Muscle of back (tissue), 13 donors: ENCODE measurements around the gene XAGE5. TPM values are rescaled to one million over a fixed set of nuclear protein-coding genes. Genes with fewer than 3 reads are reported as not detected.
"Not testable (repeated sequence)": the region's sequence is repeated elsewhere in the genome, so short reads cannot be mapped to it uniquely, and the experiment has no call there.

Source experiments
- DNase-seq, 3 donors: peaks; one replicate each; pipeline versions ENCODE4 v3.0.0 to v3.0.0-alpha.2; 2013
- long read RNA-seq, 9 donors: transcript quantifications; one replicate each; lab custom pipeline, GENCODE V29; 2026
- polyA plus RNA-seq, 10 donors: library from polyadenylated mRNA; unstranded; fragments of 120-200 nt; gene quantifications; one replicate each; pipeline ENCODE4 v1.2.1, GENCODE V29; 2013; ENCODE audit not compliant: insufficient read length in 10 of 10

XAGE5 gene, protein sequence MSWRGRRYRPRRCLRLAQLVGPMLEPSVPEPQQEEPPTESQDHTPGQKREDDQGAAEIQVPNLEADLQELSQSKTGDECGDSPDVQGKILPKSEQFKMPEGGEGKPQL
- polyA plus RNA-seq = not detected
- long read RNA-seq, donor 1 = 0 reads
- long read RNA-seq, donor 2 = 0 reads
- long read RNA-seq, donor 3 = 0 reads
- long read RNA-seq, donor 4 = 0 reads
- long read RNA-seq, donor 5 = 0 reads
- long read RNA-seq, donor 6 = 0 reads
- long read RNA-seq, donor 7 = 0 reads
- long read RNA-seq, donor 8 = 0 reads
- long read RNA-seq, donor 9 = 0 reads

DNA sequence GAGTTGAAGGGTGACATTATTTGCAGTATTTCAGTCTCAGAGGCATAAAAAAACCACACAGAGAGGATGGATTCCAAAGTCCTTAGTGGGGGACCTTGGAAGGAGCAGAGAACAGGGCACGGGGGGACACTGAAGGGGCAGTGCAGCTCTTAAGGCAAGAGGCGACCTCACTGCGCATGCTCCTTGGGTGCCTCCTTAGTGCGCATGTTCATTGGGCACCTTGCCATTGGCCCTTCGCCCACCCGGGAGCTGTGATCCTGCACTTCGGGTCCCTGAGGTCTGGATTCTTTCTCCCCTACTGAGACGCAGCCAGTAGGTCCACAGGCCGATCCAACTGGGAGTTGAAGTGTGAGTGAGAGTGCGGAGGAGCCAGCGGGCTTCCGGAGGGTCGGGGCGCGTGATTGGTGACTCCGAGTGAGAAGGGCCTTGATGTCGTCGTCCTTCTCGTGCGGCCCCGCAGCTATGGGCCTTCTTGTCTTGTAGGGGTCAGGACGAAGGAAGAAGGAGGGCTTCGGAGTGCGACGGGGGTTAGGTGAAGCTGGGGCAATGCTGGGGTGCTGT lies at the start of gene XAGE5:
Gene XAGE5, plus strand, starts transcription at position 223 of the 561 bp plus-strand sequence. CDS start 1,280 bp downstream, outside the sequence.
- DNase-seq = no peak

DNA sequence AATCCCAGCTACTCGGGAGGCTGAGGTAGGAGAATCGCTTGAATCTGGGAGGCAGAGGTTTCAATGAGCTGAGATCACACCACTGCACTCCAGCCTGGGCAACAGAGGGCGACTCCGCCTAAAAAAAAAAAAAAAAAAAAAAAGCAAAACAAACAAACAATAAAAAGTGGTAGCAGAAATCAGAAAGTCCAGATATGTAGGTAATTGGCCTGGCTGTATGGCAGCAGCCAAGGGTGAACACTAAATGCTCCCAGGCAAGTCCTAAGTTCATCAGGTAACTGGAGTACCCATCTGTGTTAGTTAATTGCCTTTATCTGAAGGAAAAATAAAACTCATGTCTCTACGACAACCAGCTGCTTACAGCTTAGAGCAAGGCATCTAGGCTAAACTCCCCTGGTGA lies 45.1 kb upstream of the XAGE5 start:
- DNase-seq = not testable (repeated sequence)

DNA sequence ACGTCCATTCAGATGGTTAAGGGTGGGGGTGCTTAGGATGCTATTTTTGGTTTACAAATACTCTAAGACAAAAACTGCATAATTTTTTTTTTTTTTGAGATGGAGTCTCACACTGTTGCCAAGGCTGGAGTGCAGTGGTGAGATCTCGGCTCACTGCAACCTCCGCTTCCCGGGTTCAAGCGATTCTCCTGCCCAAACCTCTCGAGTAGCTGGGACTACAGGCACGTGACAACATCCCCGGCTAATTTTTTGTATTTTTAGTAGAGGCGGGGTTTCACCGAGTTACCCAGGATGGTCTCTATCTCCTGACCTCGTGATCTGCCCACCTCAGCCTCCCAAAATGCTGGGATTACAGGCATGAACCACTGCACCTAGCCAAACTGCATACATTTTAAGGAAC lies 37.6 kb upstream of the XAGE5 start:
- DNase-seq = not testable (repeated sequence)

DNA sequence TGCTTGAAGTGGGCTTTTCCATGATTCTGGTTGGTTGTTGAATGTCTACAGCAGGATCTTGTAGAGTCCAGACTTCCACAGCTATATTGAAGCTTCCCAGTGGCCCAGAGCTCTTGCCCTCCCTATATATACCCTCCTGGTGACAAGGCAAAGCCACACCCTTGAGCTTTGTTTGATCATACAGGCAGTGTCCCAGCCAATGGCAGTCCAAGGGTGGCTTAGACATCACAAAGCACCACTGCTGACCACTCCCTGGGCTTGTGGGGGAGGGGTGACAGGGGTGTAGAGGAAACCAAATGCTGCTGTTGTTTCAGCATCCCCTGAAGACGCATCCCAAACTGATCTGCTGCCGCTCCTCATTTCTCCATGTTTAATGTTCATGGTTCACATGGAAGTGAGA lies 13.8 kb upstream of the XAGE5 start, which contains the start of gene SPANXN5:
Gene SPANXN5, minus strand, starts transcription at position 101 of the 400 bp plus-strand sequence. Its CDS starts 79 bp downstream, at position 22.
- not testable (repeated sequence) for DNase-seq

DNA sequence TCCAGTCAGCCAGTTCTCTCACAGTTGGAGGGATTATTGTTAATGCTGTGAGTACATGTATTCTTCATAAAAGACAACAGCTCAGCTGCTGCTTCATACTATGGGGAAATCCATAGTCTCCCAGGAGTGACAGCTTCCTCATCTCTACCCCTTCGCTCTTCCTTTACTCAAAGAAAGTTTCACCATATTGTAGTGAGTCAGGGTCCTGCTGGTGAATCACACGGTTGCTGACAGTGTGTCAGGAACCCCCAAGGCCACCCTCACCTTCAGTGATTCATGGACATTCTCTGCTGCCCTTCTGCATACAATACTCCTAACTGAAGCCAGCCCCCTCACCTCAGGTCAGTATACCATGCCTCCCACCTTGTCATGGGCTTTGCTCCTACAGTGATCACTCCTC lies 6.2 kb upstream of the XAGE5 start:
- DNase-seq = not testable (repeated sequence)

DNA sequence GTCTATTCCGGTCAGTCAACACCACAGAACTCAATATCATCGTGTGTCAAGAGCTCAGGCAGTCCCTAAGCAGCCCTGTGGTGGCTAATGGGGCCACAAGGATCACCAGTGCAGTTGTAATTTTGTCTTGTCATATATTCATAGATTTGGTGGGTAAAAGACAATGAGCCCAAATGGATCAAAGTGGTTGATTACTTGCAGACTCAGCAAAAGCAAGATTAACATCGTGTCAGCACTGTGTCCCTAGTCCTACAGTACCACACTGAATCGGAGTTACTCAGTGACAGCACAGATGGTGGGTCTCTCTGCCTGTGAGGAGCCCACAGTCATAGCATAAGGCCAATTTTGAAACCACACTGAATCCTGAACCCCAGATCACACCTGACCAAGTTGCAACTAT lies 8.7 kb downstream of the XAGE5 start:
- DNase-seq = no peak

DNA sequence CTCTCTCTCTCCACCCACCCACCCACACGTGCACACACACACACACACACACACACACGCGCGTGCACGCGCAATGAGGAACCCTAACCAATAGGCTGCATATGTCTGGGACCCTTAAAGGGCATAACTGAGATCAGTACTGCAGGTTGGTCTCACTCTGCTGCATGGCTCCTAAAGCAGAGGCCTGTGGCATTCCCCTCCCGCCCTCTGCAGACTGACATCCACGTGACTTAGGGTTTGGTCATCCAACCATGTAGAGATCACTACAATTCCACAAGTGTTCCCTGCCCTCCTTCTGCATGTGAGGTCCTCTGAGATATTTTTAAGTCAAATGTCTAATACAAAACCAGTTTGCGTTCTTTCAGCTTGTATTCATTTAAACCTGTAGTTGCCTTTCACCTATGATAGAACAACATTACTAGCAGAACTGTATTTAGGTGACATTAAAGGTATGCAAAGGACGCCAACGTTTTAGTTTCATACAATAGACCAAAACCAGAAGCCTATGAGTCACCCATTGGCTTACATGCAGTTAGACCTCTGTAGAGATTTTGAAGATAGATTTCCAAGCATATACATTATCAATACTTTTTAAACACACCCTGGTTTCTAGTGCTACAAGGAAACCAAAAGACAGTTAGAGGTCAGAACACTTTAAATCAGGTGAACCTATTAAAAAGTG lies 10.1 kb downstream of the XAGE5 start:
- no peak for DNase-seq

DNA sequence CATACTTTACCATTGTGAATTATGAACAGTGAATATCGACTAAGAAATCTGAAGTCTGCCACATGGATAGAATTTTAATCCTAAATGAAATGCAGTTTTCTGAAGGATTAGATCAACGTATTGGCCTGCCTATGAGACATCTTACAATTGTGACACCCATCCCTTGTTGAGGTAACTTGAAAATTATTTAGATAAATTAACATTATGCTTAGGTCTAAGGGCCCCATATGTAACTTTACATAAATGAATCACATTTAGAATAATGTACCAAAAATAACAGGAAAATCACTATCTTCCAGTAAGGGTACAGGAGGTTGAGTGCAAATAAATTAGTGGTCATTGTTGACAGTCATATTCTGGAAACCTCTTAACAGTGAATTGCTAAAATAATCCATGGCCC lies 13.5 kb downstream of the XAGE5 start:
- DNase-seq = no peak

DNA sequence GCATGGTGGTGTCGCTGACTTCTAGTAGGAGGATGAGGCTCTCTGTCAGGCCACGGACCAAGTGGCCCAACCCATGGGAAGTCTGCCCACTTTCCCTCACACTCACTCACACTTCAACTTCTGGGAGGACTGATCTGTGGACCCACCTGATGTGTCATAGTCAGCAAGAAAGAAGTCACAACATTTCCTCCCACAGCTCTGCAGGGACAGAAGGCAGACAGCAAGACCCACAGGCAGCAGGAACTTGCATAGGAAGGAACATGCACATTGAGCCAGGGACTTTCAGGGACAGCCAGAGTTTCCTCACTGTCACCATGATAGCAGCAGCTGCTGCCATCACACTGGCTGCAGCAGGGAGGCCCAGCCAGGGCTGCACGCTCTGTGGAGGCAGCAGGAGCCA lies 19.5 kb downstream of the XAGE5 start:
- no peak for DNase-seq

DNA sequence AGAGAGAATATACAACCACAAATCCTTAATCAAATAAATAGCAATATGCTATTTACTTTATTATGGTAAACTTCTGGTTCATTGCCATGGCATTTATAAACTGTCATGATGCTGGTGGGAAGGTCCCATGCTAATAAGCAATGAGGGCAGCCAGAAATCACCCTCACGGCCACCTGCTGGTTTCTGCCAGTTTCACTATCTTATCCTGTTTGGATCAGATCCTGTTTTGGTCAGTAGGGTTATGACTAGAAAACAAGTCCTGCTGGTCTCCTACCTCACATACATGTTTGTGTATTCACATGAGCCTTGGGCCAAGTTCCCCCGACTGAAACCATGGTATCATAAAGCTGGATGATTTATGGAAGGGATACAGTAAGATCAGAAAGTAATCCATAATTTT lies 28.1 kb downstream of the XAGE5 start:
- DNase-seq = no peak

DNA sequence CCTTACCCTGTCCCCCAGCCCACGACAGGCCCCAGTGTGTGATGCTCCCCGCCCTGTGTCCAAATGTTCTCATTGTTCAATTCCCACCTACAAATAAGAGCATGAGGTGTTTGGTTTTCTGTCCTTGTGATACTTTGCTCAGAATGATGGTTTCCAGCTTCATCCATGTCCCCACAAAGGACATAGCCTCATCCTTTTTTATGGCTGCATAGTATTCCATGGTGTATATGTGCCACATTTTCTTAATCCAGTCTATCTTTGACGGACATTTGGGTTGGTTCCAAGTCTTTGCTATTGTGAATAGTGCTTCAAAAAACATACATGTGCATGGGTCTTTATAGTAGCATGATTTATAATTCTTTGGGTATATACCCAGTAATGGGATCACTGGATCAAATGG lies 32.5 kb downstream of the XAGE5 start:
- not testable (repeated sequence) for DNase-seq

DNA sequence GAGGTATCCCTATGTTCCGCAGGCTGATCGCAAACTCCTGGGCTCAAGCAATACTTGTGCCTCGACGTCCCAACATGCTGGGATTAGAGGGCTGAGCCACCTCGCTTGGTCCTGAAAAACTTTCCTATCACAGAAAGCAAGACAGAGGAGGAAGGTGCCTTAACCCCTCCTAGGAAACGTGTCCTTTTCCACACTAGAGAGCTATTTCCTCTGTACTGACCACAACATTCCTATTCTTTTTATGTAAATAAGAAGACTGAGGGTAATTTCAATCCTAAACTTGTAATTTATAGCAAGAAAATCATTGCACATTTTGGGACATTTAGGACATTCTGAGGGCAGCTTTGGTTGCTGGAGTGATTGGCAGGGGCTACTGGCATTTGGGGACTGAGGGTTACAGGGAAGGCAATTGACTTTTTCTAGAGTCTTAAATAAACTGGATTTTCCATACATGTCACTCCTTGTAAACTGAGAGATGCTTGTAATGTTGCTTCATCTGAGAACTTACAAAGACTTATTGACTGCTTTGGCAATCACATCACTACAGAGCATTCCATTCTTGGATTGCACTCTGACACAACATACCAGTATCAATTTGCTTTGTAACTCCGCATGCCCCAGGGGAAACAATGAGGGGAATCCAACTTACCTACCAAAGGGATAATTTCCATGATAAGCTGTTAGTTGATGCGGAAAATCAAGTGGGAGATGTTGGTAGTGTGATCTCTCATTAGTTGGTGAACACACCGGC lies 41.2 kb downstream of the XAGE5 start:
- DNase-seq = no peak

DNA sequence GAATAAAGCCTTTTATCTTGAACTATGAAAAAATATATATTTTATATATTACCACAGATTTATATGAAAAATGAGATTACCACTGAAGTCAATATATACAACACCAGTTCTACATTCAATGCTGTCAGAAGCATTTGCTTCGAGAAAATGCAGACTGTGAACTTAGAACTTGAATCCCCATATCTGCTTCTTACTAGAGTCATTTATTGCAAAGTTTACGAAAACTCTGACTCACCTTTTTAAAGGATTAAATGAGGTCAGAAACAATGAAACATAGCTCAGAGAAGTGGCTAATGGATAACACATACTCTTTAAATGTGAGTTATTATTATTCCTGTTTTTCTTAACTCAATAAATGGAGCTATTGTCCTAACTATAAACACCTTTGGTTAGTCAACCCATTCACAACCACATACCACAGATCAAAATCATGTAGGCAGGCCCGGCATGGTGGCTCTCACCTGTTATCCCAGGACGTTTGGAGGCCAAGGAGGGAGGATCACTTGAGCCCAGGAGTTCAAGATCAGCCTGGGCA lies 46.0 kb downstream of the XAGE5 start:
- not testable (repeated sequence) for DNase-seq

DNA sequence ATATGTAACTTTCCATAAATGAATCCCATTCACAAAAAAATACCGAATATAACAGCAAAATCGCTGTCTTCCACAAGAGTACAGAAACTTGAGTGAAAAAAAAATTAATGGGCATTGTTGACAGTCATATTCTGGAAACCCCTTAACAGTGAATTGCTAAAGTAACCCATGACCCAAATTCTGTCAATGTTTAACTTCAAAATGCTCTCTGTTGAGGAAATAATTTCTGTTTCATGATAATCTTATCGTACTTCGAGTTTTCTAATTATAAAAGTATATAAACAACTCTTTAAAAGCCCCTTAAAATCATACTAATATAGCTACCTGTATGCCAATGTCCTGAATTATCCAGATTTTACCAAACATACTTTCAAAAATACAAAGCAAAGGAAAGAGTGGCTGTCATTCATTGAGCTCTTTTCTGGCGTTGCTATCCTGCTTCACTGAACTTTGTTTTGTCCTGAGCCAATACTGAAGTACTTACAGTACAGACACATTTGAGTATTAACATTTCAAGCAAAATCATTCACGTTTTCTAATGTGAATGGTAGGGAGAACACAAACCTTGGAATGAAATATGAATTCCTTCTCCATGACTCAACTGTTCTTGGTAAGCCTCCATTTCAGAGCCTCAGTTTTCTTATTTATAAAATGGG lies 54.4 kb downstream of the XAGE5 start:
- DNase-seq = no peak

Other genes with a start within 250 kb of the XAGE5 start
- not detected for gene SSX7, start 156.4 kb upstream of the XAGE5 start, polyA plus RNA-seq
- not detected for gene SSX2, start 104.1 kb upstream of the XAGE5 start, polyA plus RNA-seq
- not detected for gene SSX2B, start 60.0 kb upstream of the XAGE5 start, polyA plus RNA-seq
- gene SPANXN5, start 13.9 kb upstream of the XAGE5 start, polyA plus RNA-seq = not detected
- gene XAGE3, start 56.8 kb downstream of the XAGE5 start, polyA plus RNA-seq = under 1 TPM in 1 of 10 donors, not detected in 9; 0.31 TPM
- 10 to 100 TPM; 13.1 to 19.6 (median 16.5) TPM for gene FAM156B, start 86.0 kb downstream of the XAGE5 start, polyA plus RNA-seq
- 10 to 100 TPM; 14.3 to 53.5 (median 22.0) TPM for gene FAM156A, start 147.2 kb downstream of the XAGE5 start, polyA plus RNA-seq
- gene GPR173, start 237.5 kb downstream of the XAGE5 start, polyA plus RNA-seq = 10 to 100 TPM in 2 of 10 donors, 1 to 10 TPM in 8; 5.1 to 14.4 (median 7.3) TPM